Stimulated activated CD8-positive, alpha-beta memory T cell treated with anti-CD3 and anti-CD28 coated beads, Interleukin-12 subunit alpha, Interleukin-12 subunit beta, amount 100 ng/mL, for 24 hours (primary cell): ENCODE data around the gene DMRT1.

ENCODE experiments used
- DNase-seq: peaks from one replicate; pipeline ENCODE4 v3.0.0-alpha.2; 2020; ENCODE audit errors: extremely low read depth

The DMRT1 gene

DNA sequence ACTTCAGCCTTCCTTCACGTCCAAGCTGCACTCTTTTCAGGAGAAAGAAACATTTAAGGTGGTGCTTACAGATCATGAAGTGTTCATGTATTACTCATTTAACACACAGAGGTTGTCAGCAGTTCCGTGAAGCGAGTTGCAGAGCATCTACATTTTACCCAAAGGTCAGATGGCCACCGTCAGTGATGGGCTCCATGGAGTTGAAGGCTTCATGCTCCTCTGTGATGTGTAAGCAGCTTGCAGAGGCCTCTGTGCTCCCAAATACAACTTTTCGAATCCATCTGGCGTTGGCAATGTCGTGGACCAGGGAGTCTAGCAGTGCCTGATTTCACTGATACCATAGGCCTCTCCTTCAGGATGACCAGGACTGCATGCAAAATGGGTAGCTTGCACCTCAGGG, 81.2 kb downstream of the DMRT1 start:
- no peak for DNase-seq

DNA sequence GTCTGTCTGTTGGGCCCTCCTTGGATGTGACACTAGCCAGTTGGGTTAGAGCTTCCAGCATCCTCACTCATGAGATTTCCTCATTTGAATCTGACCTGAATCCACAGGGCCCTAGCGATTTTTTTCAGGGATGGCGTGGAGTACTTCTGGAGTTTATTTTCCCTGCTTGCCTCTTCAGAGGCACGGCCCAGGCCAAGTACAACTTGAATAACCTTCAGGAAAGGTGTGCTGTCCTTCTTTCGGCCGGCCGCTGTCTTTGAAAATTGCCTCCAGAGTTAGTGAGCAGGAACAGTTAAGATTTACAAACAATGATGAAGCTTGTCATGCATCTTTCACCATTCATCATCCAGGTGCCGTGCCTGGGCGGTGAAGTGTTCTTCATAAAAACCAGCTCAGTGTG, 85.5 kb downstream of the DMRT1 start:
- DNase-seq = no peak

DNA sequence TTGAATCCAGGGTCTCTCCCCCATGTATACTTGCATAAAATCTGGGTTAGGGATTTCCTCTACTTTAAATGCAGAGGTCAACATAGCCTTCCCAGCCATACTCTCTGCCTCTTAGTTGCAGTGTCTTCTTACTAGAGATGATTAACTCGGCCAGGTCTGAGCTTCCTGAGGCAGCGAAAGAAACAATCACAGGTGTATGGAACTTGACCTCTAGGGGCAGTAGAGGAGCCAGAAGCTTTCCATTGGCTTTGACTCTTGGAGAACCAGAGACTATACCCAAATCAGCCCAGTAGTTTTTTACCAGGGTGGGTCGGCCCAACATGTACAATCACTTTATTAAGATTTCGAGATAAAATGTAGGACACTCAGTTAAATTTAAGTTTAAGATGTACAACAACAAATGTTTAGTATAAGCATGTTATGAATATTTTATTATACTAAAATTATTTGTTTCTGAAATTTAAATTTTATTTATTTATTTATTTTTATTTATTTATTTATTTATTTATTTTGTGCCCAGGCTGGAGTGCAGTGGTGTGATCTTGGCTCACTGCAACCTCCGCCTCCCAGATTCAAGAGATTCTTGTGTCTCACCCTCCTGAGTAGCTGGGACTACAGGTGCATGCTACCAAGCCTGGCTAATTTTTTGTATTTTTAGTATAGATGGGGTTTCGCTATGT, 87.0 kb downstream of the DMRT1 start:
- no peak for DNase-seq

DNA sequence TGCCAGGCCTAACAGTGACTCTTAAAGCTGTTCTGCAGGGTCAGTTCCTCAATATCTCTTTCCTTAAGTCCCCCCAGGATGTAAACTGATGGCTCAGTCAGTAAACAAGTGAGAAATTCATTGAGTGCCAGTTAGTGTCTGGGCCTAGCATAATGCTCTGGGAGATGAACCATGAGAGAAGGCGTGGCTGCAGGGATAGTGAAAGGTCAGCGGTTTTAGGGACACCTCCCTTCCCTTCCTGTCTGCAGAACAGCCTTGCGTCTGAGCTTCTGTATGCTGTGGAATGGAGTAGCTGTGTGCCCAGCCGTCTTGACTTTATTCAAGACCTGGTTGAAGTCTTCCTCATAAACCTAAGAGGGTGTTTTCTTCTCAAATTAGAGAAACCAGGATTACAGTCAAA, 88.2 kb downstream of the DMRT1 start:
- no peak for DNase-seq

DNA sequence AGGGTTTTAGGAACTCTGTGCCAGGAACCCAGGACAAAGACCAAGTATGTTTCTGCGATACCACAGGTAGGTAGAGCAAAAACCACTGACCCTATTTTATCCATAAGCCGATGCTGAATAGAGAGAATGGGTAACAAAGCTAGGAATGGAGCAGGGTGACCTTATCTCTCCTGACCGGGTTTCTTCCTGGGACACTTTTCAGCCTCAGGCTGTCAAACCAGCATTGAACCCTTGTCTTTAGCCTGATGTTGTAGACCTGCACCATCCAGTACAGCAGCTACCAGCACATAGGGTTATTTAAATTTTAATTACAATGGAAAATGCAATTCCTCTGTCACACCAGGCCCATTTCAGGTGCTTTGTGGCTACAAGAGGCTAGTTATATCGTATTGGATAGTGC, 91.9 kb downstream of the DMRT1 start:
- DNase-seq = no peak

DNA sequence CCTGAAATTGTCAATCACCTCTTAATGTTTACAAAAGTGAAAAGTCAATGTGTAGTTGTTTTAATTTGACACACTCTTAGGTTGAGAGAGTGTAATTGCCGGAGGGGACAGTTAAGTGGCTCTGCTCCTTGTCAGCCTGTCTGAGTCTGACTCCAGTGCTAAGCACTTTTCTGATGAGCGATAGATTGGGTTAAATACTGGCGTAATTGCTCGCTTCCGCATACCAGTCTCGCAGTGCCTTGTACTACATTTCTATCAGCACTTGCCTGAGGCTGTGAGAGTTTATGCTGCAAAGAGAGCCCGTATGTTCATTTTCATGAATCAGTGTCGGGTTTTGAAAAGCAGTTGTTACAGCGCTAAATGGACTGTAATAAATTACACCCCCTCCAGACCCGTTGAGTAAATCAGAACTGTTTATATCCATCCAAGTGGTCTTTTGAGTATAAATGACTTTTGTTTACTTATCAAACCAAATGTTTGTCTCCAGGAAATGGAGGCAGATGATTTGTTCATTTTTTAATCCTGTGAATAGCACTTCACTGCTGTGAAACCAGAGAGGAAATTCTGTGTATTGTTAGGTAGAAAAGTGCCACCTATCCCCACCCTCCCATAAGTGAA, 94.0 kb downstream of the DMRT1 start:
- no peak for DNase-seq

DNA sequence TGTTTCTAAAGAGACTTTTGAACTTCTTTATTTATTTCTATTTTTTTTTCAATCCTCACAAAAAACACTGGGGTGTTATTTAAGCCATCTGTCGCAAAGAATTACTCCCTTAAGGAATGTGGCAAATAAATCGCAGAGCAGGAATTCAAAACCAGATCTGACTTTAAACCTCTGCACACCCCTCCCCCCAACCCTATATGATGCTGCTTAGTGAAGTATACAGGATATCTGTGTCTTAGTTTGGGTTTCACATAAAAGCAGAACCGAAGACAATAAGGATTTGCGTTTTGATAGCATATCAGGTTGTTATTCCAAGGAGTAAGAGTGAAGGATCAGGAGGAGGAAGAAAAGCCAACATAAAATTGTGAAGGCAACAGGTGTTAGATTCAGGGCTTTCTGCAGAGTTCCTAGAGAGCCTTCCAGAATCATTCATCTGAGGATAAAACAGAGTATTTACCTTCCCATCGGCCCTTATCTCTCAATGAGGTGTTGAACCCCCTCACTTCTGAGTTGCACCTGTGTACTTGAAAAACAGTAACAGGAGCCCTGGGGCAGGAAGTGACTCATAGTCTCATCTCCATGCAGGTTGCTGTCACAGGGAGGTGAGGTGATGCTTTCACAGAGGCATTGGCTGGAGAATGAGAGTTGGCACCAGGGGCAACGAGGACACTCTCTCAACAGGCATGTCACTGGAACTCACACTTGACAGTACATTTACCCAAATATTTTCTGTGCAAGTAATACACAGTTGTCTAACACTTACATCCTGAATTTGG, 101.5 kb downstream of the DMRT1 start:
- no peak for DNase-seq

DNA sequence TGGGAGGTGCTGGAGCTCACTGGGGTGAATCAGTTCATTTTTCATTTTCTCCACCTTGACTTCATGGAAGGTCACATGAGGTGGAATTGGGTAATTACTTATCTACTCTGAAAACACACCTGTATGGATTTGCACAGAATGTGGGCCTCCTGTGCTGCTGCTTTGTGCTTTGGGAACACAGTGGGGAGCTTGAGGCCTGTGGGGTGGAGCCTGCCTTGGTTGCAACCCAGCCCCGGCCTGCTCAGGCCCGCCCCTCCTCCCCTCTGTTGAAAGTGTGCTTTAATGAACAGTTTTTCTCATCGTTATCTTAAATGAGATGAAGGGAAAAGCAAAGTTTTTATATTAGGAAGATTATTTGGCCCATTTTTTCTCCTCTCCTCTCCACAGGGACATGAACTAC, 106.5 kb downstream of the DMRT1 start:
- no peak for DNase-seq

DNA sequence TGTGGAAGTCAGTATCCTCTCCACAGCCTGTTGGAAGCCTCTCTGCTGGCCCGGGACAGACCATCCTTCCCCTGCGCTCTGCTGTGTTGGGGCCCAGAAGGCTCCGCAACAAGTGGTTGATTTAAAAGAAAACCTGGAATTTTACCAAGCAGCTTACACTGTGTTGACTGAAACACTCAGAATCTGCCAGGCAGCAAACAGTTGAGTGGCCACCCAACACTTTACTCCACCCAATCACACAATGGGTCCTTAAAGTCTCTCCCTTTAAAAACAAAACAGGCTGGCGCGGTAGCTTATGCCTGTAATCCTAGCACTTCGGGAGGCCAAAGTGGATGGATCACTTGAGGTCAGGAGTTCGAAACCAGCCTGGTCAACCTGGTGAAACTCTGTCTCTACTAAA, 107.0 kb downstream of the DMRT1 start:
- no peak for DNase-seq

DNA sequence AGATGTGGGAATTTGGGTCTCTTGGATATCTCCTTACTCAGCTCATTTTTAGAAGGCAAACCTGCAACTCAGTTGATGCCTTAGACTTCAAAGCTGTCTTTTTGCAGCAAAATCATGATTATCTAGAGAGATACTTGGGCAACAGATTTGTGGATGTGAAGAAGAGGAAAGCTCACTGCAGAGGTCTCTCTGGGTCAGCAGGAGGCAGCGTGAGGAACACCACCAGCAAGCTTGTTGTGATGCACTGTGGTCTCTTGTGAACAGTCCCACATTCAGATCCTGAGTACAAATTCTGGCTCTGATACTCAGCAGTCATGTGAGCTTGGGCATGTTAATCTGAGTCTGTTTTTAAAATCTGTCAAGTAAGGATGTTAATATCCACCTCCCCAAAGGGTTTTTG, 108.6 kb downstream of the DMRT1 start:
- no peak for DNase-seq

DNA sequence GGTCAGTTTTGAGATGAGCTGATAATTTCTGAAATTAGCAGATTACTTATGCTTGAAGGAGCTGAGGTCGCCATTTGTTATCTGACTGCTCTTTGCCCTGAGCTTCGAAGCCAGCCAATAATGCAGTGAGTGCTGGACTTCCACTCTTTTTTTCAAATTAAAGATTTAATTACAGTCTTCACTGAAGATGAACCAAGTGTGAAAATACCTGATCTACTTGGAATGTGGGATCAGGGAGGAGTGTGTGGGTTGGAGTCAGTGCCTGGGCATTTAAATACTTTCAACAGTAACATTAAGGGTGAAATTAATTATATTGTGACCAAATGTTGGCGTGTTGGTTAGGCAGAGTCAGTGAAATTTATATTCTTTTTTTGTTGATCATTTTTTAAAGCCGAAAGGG, 111.0 kb downstream of the DMRT1 start:
- no peak for DNase-seq

DNA sequence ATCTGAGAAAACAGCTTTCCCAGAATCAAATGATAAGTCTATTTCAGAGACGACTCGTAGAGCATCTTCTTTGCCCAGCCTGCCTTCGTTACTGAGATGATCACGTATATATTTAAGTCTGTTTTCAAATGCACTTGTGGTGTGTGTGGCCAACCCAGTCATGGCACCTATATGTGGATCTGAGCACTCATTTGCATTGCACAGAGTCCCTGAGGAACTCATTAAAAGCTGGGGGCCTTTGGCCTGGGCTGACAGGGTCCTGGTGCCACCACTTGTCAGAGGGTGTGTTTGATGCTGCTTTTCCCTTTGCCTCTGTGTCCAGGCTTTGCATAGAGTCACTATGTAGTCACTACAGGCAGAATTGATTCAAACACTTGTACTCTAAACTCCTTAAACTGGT, 117.6 kb downstream of the DMRT1 start:
- no peak for DNase-seq

DNA sequence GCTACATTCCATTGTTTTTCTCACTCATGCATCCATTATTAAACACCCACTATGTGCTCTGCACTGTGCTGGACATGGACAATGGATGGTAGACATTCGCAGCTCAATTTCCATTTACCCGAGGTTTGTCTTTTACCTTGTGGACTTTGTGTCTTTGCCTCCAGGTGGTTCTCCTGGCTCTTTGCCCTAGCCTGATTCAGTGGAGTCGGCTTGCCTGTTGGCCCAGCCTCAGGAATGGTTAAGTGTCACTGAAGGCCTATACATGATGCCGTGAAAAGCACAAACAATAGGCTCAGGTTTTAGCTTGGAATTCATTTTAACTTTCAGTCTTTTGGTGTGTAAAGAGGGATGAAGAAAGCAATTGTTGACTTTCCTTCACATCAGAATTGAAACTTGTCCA, 118.4 kb downstream of the DMRT1 start:
- no peak for DNase-seq

DNA sequence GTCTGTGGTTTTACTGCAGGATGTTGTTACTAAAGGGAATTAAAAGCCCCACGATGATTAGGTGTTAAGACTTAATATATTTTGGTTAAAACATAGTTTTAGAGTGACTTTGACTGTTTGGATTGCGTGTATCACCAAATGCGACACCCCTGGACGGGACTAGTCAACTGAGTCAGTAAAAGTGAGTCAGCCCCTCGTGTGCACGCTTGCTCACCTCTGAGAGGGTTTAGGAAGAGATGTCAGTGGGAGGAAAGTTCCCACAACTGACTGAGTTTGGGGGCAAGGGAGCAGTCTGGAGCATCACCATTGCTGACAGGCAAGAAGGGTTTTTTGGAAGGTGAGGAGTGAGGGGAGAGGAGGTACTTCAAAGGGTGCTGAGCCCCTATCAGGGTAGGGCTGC, 120.5 kb downstream of the DMRT1 start:
- DNase-seq = no peak

DNA sequence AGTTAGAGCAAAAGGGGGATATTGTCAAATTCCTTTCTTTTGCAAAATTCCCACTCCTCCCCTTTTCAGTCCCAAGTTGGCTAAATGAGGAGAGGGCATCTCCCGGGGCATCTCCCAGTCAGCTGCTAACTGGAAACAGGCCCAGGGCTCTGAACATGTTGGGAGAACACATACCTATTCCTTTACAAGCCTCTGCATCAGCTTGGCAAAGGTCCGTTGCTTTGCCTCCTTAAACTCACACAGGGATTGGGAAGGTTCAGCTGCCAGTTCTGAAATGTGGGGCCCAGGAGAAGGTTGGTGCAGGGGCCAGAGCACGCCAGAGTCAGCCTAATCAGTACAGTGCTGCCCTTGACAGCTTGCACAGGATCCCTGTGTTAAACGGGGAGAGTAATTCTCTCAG, 124.0 kb downstream of the DMRT1 start:
- no peak for DNase-seq

DNA sequence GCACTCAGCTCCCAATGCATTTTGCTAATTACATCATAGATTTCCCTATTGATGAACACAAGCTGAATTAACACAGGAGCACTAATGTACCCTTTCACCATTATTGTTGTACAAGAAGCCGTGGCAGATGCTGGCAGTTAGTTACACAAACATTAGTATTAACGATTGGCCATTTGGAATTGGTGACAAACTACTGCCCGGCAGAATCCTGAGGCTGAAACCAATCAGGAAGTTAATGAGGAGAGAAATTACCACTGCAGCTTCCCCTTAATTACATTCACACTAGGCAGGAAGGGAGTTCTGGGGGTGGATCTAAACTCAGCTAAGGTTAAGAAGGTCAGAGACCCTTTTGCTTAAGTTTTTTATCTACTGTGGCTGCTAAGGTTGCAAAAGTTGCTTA, 125.4 kb downstream of the DMRT1 start:
- no peak for DNase-seq

DNA sequence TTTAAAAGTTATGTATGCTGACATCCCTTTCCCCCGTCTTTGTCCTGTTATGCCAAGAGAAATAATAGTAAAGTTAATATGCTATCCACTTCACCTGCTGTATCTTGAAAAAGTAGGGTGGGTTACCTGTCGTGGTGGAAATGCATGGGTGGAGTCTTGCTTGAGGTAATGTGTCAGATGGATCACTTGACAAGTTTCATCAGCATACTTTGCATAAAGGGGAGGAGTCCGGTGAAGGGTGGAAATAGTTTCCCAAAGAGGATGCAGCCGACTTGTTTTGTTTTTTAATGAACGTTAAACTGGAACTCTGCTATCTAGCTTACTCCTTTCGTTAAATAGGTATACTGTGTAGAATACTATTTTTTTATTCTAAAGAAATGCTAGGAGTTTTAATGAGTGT, 125.9 kb downstream of the DMRT1 start:
- DNase-seq = no peak

DNA sequence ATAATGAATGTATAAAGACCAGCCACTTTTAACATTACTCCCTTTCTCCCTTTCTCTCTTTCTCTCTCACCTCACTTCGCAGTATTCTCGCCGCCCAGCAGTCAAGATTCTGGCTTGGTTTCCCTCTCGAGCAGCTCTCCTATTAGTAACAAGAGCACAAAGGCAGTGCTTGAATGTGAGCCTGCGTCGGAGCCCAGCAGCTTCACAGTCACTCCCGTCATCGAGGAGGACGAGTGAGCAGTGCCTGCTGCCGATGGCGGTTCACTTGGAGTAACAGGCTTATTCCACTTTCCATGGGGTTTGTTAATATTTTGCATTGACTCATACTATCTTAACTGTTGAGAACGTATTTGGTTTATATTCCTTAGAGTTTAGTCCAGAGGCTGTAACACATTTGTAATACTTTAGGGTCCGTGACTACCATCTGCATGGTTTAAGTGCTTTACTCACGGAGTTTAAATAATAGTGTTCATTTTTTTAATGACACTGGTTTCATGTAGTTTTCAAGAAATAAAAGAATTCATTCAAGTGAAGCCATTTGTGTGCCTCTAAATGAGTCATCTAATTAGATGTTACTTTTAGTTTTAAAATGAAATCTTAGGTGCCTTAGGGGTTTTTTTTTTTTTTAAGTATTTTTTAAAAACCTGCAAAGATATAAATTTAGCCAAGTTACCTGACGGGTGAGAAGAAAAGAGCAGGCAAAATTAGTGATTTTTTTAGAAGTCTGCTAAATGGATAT, 126.6 kb downstream of the DMRT1 start:
- no peak for DNase-seq

DNA sequence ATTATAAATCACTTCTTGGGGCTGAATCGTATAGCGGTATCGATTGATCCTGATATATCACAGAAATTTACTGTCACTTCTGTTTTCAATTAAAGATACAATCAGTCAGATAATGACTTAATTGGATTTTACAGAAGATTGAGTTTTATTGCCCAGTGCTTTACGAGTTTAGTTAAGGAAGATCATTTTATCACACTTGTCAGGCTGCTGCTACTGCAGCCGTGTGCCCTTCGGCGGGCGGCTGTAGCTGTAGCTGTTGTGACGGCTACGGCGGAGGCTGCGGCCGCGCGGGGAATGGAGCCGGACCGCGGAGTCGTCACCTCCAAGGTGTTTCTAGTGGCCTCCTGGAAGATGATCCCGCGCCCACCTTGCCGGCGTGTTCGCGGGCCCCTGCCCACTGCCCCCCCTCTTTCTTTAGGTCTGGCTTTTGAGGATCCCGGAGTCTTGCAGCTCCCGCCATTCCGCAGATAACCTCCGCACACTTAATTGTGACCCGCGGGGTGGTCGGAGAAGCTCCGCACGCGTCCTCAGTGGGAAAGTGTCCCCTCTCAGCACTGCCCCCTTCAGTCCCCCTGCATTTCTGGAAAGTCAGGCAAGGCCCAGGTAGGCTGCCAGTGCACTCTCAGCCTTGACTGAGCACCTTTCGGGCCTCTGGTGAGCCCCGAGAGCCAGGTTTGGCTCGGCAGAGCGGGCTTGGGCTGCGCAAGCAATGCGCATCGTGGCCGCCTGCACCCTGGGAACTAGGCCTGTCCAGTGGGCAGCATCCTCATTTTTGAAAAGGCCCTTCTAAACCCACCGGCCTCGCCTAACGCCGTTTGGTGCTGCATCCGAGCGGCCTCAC, 128.0 kb downstream of the DMRT1 start:
- no peak for DNase-seq

DNA sequence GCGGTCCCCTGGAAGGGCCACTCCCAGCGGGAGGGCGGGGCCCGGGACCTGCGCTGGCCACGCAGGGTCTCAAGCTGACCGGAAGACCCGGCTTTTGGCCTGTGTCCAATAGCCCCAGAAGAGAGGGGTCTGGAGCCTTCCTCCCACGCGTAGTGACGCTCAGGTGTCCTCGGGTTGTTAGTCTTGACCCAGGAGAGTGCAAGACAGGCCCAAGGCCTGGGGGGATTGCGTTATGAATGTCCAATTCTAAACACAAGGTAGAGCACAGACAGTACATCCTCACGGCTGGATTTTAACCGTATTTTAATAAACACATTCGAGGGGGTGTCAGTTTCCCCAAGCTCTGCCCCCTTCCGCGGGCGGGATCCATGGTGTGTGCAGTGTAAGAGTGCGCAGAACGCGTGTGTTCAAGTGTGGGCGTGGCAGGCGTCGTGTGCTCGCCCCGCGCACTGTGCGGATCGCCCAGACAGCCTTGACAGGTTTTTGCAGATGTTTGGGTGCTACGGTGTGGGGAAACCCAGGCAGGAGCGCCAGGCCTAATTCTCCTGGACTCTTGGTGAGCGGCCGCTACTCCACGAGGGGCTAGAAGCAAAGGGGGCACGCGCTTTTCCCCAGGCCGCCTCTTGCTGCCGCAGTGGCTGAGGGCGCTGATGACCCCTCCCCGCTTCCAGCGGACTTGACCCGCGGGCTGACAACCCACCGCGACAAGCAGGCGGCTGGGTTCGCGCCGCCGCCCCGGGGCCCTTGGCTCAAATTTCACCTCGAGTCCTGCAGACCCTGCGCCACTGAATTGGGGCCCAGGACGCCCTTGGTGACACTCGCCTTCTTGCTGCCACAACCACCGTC, 128.9 kb downstream of the DMRT1 start:
- DNase-seq = no peak
